Measurements from ENCODE around the gene TRIM65.

The TRIM65 gene

DNA sequence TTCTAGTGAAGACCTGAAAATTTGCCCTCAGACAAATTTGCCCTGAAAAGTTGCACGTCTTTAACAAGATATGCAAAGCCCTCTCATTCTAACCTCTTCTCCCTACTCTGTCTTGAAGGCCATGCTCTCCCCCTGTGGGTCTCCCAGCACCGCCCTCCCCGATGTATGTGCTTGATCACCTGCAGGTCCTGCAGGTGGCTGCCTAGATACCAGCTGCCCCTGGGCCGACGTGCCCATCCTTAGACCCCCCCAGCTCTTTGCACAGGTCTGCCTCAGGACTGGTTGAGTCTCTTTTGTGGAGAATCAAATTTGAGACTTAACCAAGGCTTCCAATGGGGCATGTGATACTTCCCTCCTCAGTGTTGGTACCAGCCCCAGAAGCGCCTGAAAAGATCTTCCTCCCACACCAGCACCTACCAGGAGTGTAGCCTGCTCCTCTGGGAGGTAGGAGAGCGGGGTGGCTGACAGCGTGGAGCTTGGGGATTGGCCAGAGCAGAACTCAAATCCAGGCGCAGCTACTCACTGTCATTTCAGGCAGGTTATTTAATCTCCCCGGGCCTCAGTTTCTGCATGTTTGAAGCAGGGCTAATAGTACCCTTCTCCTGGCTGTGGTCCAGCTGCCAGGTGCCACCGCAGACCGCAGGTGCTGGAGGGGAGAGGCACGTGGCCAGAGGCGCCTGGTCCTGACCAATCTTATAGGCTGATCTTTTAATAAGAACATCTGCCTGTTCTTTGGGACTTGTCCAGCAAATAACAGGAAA, 12.5 kb upstream of the TRIM65 start:
- FAIRE-seq (no peak), DNase-seq (ENCODE audit: insufficient read length, low spot score) (no peak)
- TF ChIP-seq, protein P1, sequence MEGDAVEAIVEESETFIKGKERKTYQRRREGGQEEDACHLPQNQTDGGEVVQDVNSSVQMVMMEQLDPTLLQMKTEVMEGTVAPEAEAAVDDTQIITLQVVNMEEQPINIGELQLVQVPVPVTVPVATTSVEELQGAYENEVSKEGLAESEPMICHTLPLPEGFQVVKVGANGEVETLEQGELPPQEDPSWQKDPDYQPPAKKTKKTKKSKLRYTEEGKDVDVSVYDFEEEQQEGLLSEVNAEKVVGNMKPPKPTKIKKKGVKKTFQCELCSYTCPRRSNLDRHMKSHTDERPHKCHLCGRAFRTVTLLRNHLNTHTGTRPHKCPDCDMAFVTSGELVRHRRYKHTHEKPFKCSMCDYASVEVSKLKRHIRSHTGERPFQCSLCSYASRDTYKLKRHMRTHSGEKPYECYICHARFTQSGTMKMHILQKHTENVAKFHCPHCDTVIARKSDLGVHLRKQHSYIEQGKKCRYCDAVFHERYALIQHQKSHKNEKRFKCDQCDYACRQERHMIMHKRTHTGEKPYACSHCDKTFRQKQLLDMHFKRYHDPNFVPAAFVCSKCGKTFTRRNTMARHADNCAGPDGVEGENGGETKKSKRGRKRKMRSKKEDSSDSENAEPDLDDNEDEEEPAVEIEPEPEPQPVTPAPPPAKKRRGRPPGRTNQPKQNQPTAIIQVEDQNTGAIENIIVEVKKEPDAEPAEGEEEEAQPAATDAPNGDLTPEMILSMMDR (IDR thresholded peaks at IDR 0.05; ENCODE audit: insufficient read depth, missing control alignments) = no peak

DNA sequence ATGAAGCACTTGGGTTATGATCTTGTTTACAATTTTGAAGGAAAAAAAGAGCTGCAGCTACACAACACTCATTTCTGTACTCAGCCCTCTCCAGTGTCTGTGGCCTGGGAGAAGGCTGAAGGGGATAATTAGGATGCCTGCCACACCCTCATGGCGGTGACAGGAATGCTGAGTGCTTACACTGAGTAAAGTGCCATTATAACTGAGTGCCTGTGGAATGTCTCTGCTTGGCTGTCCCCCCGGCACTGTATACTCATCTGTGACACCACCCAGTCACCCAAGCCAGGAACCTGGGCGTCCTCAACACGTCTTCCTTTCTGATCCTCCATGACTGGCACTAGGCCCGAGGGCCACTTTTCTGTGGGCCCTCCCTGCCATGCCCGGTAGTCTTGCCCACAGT, 11.4 kb upstream of the TRIM65 start:
- no peak for DNase-seq (ENCODE audit: insufficient read length, low spot score)
- TF ChIP-seq, protein P1 (IDR thresholded peaks at IDR 0.05; ENCODE audit: insufficient read depth, missing control alignments) = no peak
- FAIRE-seq = no peak

DNA sequence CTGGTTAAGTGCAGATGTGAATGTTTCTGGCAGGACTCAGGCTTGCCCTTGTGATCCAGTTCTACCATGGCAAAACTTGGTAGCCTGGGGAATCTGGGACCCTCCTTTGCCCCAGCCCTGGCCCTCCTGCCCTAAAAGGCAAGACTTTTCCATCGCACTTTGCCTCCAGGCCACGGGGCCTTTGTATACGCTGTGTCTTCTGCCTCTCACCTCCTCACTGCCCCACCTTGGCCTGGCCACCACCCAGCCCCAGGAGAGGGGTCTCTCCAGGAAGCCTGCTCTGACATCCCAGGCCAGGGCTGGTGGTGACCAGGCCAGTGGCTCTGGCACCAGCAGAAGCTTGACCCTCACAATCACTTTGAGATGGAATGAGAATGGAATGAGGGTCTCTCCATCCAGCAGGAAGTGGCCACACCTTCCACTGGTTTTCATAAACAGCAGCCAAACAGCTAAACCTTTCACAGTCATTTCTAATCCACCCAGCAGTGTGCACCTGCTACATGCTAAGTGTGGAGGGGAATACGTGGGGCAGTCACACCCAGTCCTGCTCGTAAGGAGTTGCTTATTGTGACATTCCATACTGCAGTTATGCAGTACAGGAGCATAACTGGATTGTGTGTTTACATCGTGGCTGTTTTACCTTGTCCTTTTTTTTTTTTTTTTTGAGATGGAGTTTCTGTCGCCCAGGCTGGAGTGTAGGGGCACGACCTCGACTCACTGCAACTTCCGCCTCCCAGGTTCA, 9.6 kb upstream of the TRIM65 start:
- FAIRE-seq = no peak
- DNase-seq (ENCODE audit: insufficient read length, low spot score) = no peak

DNA sequence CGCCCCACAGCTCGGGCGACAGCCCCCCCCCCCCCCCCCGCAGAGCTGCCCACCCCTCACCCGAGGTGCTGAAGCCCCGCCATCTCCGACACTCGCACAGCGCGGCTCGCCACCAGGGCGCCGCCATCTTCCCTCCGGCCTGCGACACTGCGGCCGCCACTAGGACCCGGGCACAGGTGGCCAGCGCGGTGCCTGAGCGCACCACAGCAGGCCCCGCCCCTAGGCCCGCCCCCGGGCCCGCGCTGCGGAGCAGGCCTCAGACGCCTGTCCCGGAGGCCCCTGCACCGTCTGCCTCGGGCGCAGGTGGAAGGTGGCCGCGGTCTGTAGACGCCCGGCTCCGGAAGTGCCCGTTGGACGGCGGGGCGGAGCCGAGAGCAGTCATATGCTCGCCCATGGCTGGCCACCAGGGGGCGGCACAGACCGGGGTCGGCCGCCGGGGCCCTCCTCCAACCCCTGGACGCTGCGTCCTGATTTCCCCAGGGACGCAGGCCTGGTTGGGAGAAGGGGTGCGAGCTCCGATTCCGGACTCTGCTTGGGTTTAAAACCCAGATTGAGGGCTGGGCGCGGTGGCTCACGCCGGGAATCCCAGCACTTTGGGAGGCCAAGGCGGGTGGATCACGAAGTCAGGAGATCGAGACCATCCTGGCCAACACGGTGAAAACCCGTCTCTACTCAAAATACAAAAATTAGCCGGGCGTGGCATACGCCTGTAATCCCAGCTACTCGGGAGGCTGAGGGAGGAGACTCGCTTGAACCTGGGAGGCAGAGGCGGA, 8.2 kb upstream of the TRIM65 start, which contains the start of gene MRPL38:
Gene MRPL38 (minus strand): TSS at position 136 of the 773 bp plus-strand sequence. CDS start 9 bp downstream, at position 127.
- TF ChIP-seq, protein P1 (IDR thresholded peaks at IDR 0.05; ENCODE audit: insufficient read depth, missing control alignments) = peak; percentile 90
- FAIRE-seq (no peak), DNase-seq (ENCODE audit: insufficient read length, low spot score) (peak; percentile 95)

More for the DNA sequence above, 9.6 kb upstream of the TRIM65 start:
- TF ChIP-seq, protein P1 (IDR thresholded peaks at IDR 0.05; ENCODE audit: insufficient read depth, missing control alignments) = no peak

DNA sequence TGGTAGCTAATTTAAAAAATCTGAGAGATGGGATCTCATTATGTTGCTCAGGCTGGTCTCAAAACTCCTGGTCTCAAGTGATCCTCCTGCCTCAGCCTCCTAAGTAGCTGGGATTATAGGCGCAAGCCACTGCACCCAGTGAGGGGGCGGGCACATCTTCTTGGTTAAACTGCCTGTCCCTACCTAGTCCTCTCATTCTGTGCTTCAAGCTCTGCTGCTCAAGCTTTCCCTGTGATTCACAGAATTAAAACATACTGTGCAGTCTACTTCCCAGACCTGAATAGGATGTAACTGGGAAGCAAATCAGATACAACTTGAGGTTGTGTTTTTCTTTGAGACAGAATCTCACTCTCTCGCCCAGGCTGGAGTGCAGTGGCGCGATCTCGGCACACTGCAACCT, 5.7 kb upstream of the TRIM65 start:
- DNase-seq (ENCODE audit: insufficient read length, low spot score) (no peak), FAIRE-seq (no peak)
- TF ChIP-seq, protein P1 (IDR thresholded peaks at IDR 0.05; ENCODE audit: insufficient read depth, missing control alignments) = no peak

DNA sequence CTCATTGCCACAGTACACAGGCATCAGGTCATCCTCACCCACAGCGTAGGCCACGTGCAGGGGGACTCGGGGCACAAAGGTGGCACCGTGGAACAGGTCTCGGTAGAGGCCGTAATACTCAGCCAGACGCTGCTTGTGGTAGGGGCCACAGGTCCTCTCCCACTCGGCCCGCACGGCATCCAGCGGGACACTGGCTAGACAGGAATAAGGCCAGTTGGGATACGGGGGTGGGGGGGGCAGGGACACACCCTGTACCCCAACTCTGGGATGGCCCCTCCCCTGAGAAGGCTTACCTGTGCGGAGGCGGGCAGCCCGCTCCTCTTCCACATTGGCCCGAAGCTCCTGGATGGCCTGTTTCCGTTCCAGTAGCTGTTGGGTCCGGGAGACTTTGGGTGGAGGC, 5.0 kb upstream of the TRIM65 start:
- FAIRE-seq (no peak), DNase-seq (ENCODE audit: insufficient read length, low spot score) (no peak)
- TF ChIP-seq, protein P1 (IDR thresholded peaks at IDR 0.05; ENCODE audit: insufficient read depth, missing control alignments) = no peak

Measured in D721Med (cell line).